Choroid plexus epithelial cell (primary cell): Measurements from ENCODE around the gene DUS3L.

Experiments
- DNase-seq: peaks from one replicate; pipeline ENCODE4 v3.0.0-alpha.2; 2010; ENCODE audit warnings: low read depth
- H3K4me3 ChIP-seq: 2 replicates; pipeline ENCODE4 v1.5.1; 2011; ENCODE audit warnings: low read depth, mild to moderate bottlenecking, control low read depth, low read length, moderate library complexity
- CTCF ChIP-seq: conservative IDR thresholded peaks from 2 replicates; pipeline ENCODE4 v1.5.1; 2011; ENCODE audit warnings: low read depth, mild to moderate bottlenecking, control low read depth, inconsistent platforms, low read length, moderate library complexity

The DUS3L gene

GRCh38 chr19:5795382-5795919 is 4.5 kb upstream of the DUS3L start:
- no peak for DNase-seq
- no peak for TF ChIP-seq CTCF
- no peak overlapping the region for H3K4me3 ChIP-seq

- no peak for DNase-seq
- no peak for TF ChIP-seq CTCF
- H3K4me3 ChIP-seq, result no peak overlapping the region
Observed at GRCh38 chr19:5793188-5793587, 2.2 kb upstream of the DUS3L start.

- no peak overlapping the region for H3K4me3 ChIP-seq
- no peak for TF ChIP-seq CTCF
- DNase-seq, result no peak
Observed at GRCh38 chr19:5792224-5792623, 1.3 kb upstream of the DUS3L start.

- TF ChIP-seq CTCF, result no peak
- DNase-seq, result no peak
- H3K4me3 ChIP-seq, result peak overlapping the region; percentile 97
Observed at GRCh38 chr19:5789886-5790558, 941 bp downstream of the DUS3L start.

- TF ChIP-seq CTCF, result no peak
- no peak for DNase-seq
- no peak overlapping the region for H3K4me3 ChIP-seq
Observed at GRCh38 chr19:5789351-5789761, 1.6 kb downstream of the DUS3L start.

- no peak overlapping the region for H3K4me3 ChIP-seq
- no peak for DNase-seq
- TF ChIP-seq CTCF, result no peak
Observed at GRCh38 chr19:5788422-5788821, 2.5 kb downstream of the DUS3L start.
